GM12878 (cell line): Measurements from ENCODE around the gene DACH1. TPM values are rescaled to one million over a fixed set of nuclear protein-coding genes. Genes with fewer than 3 reads are reported as not detected.

ENCODE experiments used
- ATAC-seq: fragments of 200-7000 bp; cut with Tn5 transposase; 3 replicates; pipeline ENCODE4 v1.9.1; 2020; ENCODE audit warnings: mild to moderate bottlenecking, moderate library complexity
- BruUV-seq: library from RNA; stranded (reverse); fragments of 400-500 nt; replicated peaks from 2 replicates; lab custom pipeline; 2021; lab: Mats Ljungman, UMichigan
- CTCF ChIA-PET: fragments of 300-600 bp; sonication (Branson Sonifier 250); formaldehyde crosslinking; extraction: SDS; loops from one replicate; lab custom pipeline; 2021; ENCODE audit warnings: inconsistent platforms; lab: Yijun Ruan, JAX
- POLR2A ChIA-PET: fragments of 350-600 bp; formaldehyde crosslinking; extraction: SDS; loops from one replicate; lab custom pipeline; 2021; ENCODE audit warnings: inconsistent platforms; lab: Charles Lee
- RAD21 ChIA-PET: fragments of 300-600 bp; sonication (Branson Sonifier 250); formaldehyde crosslinking; loops from one replicate; lab custom pipeline; 2023; ENCODE audit warnings: antibody characterized with exemption; ENCODE audit not compliant: unreplicated experiment; lab: Charles Lee
- SMC1A ChIA-PET: fragments of 300-600 bp; sonication (Branson Sonifier 250); formaldehyde crosslinking; loops from one replicate; lab custom pipeline; 2023; ENCODE audit not compliant: unreplicated experiment, uncharacterized antibody; lab: Charles Lee
- DNase-seq: peaks from one replicate; pipeline ENCODE4 v3.0.0-alpha.2; 2011; ENCODE audit warnings: low read depth, low spot score
- FAIRE-seq: peaks from 3 replicates; lab custom pipeline; 2011; peaks lifted over from hg19 to GRCh38; lab: Jason Lieb, UNC
- H2AFZ ChIP-seq: 2 replicates; pipeline ENCODE4 v1.6.0; 2011; ENCODE audit warnings: low read depth, low read length, control low read depth; ENCODE audit not compliant: control insufficient read depth
- H3K27ac ChIP-seq: 2 replicates; pipeline ENCODE4 v1.5.1; 2011; ENCODE audit warnings: control low read depth; ENCODE audit not compliant: control insufficient read depth, insufficient read depth
- H3K27me3 ChIP-seq, 2 experiments: replicated peaks in 1 of 2; 2 replicates each; pipeline versions ENCODE4 v1.6.0 to v1.6.1; 2011; ENCODE audit warnings: low read length in 1 of 2; ENCODE audit not compliant: control insufficient read depth in 2 of 2, insufficient read depth in 2 of 2
- H3K36me3 ChIP-seq, 2 experiments: 2 replicates each; pipeline ENCODE4 v1.5.1; 2011; ENCODE audit warnings: low read length in 1 of 2; ENCODE audit not compliant: control insufficient read depth in 2 of 2, insufficient read depth in 2 of 2
- H3K4me1 ChIP-seq: 2 replicates; pipeline ENCODE4 v1.6.1; 2011; ENCODE audit warnings: mild to moderate bottlenecking, low read length, moderate library complexity, mixed read lengths; ENCODE audit not compliant: control insufficient read depth, insufficient read depth
- H3K4me2 ChIP-seq: 2 replicates; pipeline ENCODE4 v1.6.0; 2011; ENCODE audit warnings: control low read depth; ENCODE audit not compliant: control insufficient read depth, insufficient read depth
- H3K4me3 ChIP-seq: fragments of 200-600 bp; sonication (generic); 2 replicates; pipeline ENCODE4 v1.5.1; 2016
- H3K79me2 ChIP-seq: 2 replicates; pipeline ENCODE4 v1.6.0; 2011; ENCODE audit warnings: low read length; ENCODE audit not compliant: control insufficient read depth, insufficient read depth
- H3K9ac ChIP-seq: 2 replicates; pipeline ENCODE4 v1.8.0; 2011; ENCODE audit warnings: low read length, control low read depth, mixed read lengths; ENCODE audit not compliant: control insufficient read depth, insufficient read depth
- H3K9me3 ChIP-seq: replicated peaks from 3 replicates; pipeline ENCODE4 v1.5.1; 2011; ENCODE audit warnings: mild to moderate bottlenecking, low read length; ENCODE audit not compliant: control insufficient read depth, insufficient read depth
- H4K20me1 ChIP-seq: 2 replicates; pipeline ENCODE4 v1.6.0; 2011; ENCODE audit not compliant: control insufficient read depth, insufficient read depth
- BRCA1 ChIP-seq: IDR thresholded peaks from 2 replicates; pipeline ENCODE4 v1.6.1; 2011; ENCODE audit warnings: low read depth, low read length, improper control_type of control experiment
- CEBPZ ChIP-seq: fragments of 150-350 bp; IDR thresholded peaks from 2 replicates; pipeline ENCODE4 v1.6.1; 2016; ENCODE audit warnings: low read depth, low read length
- RFX5 ChIP-seq: IDR thresholded peaks from 2 replicates; pipeline ENCODE4 v1.6.1; 2011; ENCODE audit warnings: low read depth, low read length, improper control_type of control experiment
- STAT3 ChIP-seq: IDR thresholded peaks from 2 replicates; pipeline ENCODE4 v1.6.1; 2011; ENCODE audit warnings: low read depth, low read length, improper control_type of control experiment
- TCF7 ChIP-seq: IDR thresholded peaks from 2 replicates; pipeline ENCODE4 v1.6.1; 2014; ENCODE audit warnings: antibody characterized with exemption, borderline replicate concordance
- ZSCAN29 ChIP-seq: fragments of 450-650 bp; IDR thresholded peaks from 2 replicates; pipeline ENCODE4 v1.6.1; 2017; ENCODE audit warnings: mild to moderate bottlenecking, moderate library complexity
- WGBS: methylation state at CpG from one replicate; pipeline ENCODE4 v1.1.6; 2016; ENCODE audit warnings: low lambda C conversion rate; ENCODE audit not compliant: insufficient replicate concordance, insufficient coverage; ENCODE audit errors: missing lambda C conversion rate; 5-methylcytosine and 5-hydroxymethylcytosine counted together
- in situ Hi-C: fragments of 300-500 bp; cut with MboI; formaldehyde crosslinking; loops from 9 replicates; pipeline ENCODE4 v1.14.3; 2018; ENCODE audit warnings: mixed read lengths
- intact Hi-C: fragments of 100-400 bp; cut with micrococcal nuclease; formaldehyde crosslinking; loops from one replicate; pipeline ENCODE4 v1.14.2; 2022; ENCODE audit not compliant: unreplicated experiment
- polyA plus RNA-seq, 11 experiments: library from polyadenylated mRNA; depleted of rRNA in 4 of 11; unstranded in 6 of 11; stranded (reverse) in 5 of 11; fragments of >200 nt; fragmentation: Nextera tagmentation in 4 of 11; fragmentation: Illumina TruSeq in 1 of 11; extraction: Ambion mirVana in 4 of 11; extraction: Trizol in 1 of 11; gene quantifications; 1 replicate in 1 of 11; 2 replicates in 10 of 11; pipeline versions ENCODE4 v1.2.1 to v1.2.3, GENCODE V29; 2011 to 2016; ENCODE audit warnings: inconsistent platforms in 2 of 11, missing spikeins in 2 of 11, low read depth in 1 of 11
- total RNA-seq, 4 experiments: library from RNA; depleted of rRNA in 3 of 4; stranded (reverse); fragments of >200 nt in 3 of 4; fragmentation: Illumina TruSeq in 1 of 4; extraction: Trizol in 1 of 4; gene quantifications; 2 replicates each; pipeline versions ENCODE4 v1.2.1 to v1.2.3, GENCODE V29; 2013 to 2021

Gene DACH1
- total and polyA plus RNA-seq, 10 of the 15 experiments (the other 5 are each of a cell fraction or from before 2014, with no cell fraction given), result 0.05 TPM; not detected in 9

GRCh38 chr13:71603255-71603654, 263.7 kb downstream of the DACH1 start:
- no peaks in the 10 kb centered on the region for H3K4me1 ChIP-seq
- ChIA-PET SMC1A (no interaction called here), RAD21 (no interaction called here), POLR2A (no interaction called here), CTCF (no interaction called here)
- H3K9ac ChIP-seq, result no peak overlapping the region
- in situ Hi-C loops (no loop called here), intact Hi-C loops (no loop called here)
- H3K9me3 ChIP-seq, result no peaks in the 10 kb centered on the region
- TF ChIP-seq ZSCAN29 (no peak), STAT3 (no peak), RFX5 (no peak), TCF7 (no peak), BRCA1 (no peak), CEBPZ (no peak)
- H3K79me2 ChIP-seq, result no peaks in the 10 kb centered on the region
- no peak overlapping the region for H3K4me2 ChIP-seq
- BruUV-seq, result no TSS peak
- no peaks in the 10 kb centered on the region for H4K20me1 ChIP-seq
- no peaks in the 10 kb centered on the region for H3K36me3 ChIP-seq
- ATAC-seq (no peak), DNase-seq (no peak), FAIRE-seq (no peak)
- H2AFZ ChIP-seq, result no peak overlapping the region
- 13% methylated on average over 2 of the region's 2 CpGs for whole genome bisulfite sequencing
- no peaks in the 10 kb centered on the region for H3K27me3 ChIP-seq
- H3K27ac ChIP-seq, result no peak overlapping the region
- no peak overlapping the region for H3K4me3 ChIP-seq
